Endodermal cell (in vitro differentiated cells): Measurements from ENCODE around the gene HMX1. TPM values are rescaled to one million over a fixed set of nuclear protein-coding genes. Genes with fewer than 3 reads are reported as not detected.

Source experiments
- DNase-seq: peaks from one replicate; pipeline ENCODE4 v3.0.0-alpha.2; 2017
- H3K27ac ChIP-seq: 2 replicates; pipeline ENCODE4 v1.5.1; 2013; ENCODE audit warnings: mild to moderate bottlenecking, low read depth, low read length, moderate library complexity
- H3K27me3 ChIP-seq: 2 replicates; pipeline ENCODE4 v1.6.1; 2013; ENCODE audit warnings: mild to moderate bottlenecking, low read length, moderate library complexity; ENCODE audit not compliant: insufficient read depth, control insufficient read depth, poor library complexity, severe bottlenecking
- H3K36me3 ChIP-seq: 2 replicates; pipeline ENCODE4 v1.7.0; 2013; ENCODE audit warnings: mild to moderate bottlenecking, low read length, moderate library complexity; ENCODE audit not compliant: control insufficient read depth, insufficient read depth
- H3K4me1 ChIP-seq: one replicate; pipeline ENCODE4 v1.7.0; 2013; ENCODE audit warnings: low read length; ENCODE audit not compliant: control insufficient read depth, insufficient read depth
- H3K4me3 ChIP-seq: 2 replicates; pipeline ENCODE4 v1.5.1; 2013; ENCODE audit warnings: mild to moderate bottlenecking, low read length, moderate library complexity
- H3K9ac ChIP-seq: 2 replicates; pipeline ENCODE4 v1.6.1; 2013; ENCODE audit warnings: mild to moderate bottlenecking, low read length, moderate library complexity; ENCODE audit not compliant: poor library complexity, severe bottlenecking; ENCODE audit errors: extremely low read depth
- H3K9me3 ChIP-seq: 2 replicates; pipeline ENCODE4 v1.6.1; 2013; ENCODE audit warnings: mild to moderate bottlenecking, low read length, moderate library complexity; ENCODE audit not compliant: control insufficient read depth
- H3K27ac Mint-ChIP-seq: 2 replicates; pipeline ENCODE4 v1.8.0; 2020; ENCODE audit warnings: mixed read lengths
- H3K27me3 Mint-ChIP-seq: 2 replicates; pipeline ENCODE4 v1.8.0; 2021; ENCODE audit warnings: mild to moderate bottlenecking, mixed read lengths; ENCODE audit not compliant: insufficient read depth
- H3K36me3 Mint-ChIP-seq: 2 replicates; pipeline ENCODE4 v1.8.0; 2020; ENCODE audit warnings: low read depth, mixed read lengths
- H3K4me1 Mint-ChIP-seq: 2 replicates; pipeline ENCODE4 v1.8.0; 2020; ENCODE audit warnings: mixed read lengths
- H3K4me3 Mint-ChIP-seq: 2 replicates; pipeline ENCODE4 v1.8.0; 2020; ENCODE audit warnings: mild to moderate bottlenecking, moderate library complexity, mixed read lengths
- H3K9me3 Mint-ChIP-seq: 2 replicates; pipeline ENCODE4 v1.8.0; 2020; ENCODE audit warnings: mild to moderate bottlenecking, mixed read lengths
- CTCF ChIP-seq: fragments of 200-600 bp; sonication (generic); conservative IDR thresholded peaks from 2 replicates; pipeline ENCODE4 v1.5.0; 2021; ENCODE audit warnings: antibody characterized with exemption, mild to moderate bottlenecking
- WGBS, 2 experiments: methylation state at CpG; one replicate each; pipeline versions ENCODE4 v1.1.5 to v1.1.7; 2013; ENCODE audit warnings: missing lambda C conversion rate in 2 of 2, mixed read lengths in 1 of 2; ENCODE audit not compliant: insufficient coverage in 1 of 2, insufficient read length in 1 of 2; 5-methylcytosine and 5-hydroxymethylcytosine counted together
- total RNA-seq, 2 donors: library from RNA; stranded (reverse); fragmentation: NEBNext Ultra II Directional in 1 of 2; extraction: Animal tissue kit (Norgen Biotek cat#: 25700) in 1 of 2; gene quantifications; 2 replicates in 1 of 2; 3 replicates in 1 of 2; pipeline ENCODE4 v1.2.1, GENCODE V29; 2021

HMX1 gene
- total RNA-seq, 2 donors from 2014 or later: 1.2 TPM; not detected in 1

GRCh38 chr4:8858701-8859210, 12.9 kb downstream of the HMX1 start:
- H3K9me3 ChIP-seq: no peaks in the 10 kb centered on the region
- Mint-ChIP-seq H3K9me3 (peaks cover 2% of the 10 kb centered on the region), H3K27me3 (peaks cover 94% of the 10 kb centered on the region), H3K4me1 (peaks cover 18% of the 10 kb centered on the region), H3K36me3 (no peaks in the 10 kb centered on the region), H3K4me3 (no peak overlapping the region), H3K27ac (no peak overlapping the region)
- H3K4me1 ChIP-seq: no peaks in the 10 kb centered on the region
- H3K4me3 ChIP-seq: no peak overlapping the region
- no peaks in the 10 kb centered on the region for H3K36me3 ChIP-seq
- DNase-seq: no peak
- peak; percentile 32 for TF ChIP-seq CTCF
- H3K27ac ChIP-seq: no peak overlapping the region
- WGBS, 2 experiments: 12 to 13% methylated on average over 6 to 17 of the region's 19 CpGs
- H3K9ac ChIP-seq: no peak overlapping the region
- H3K27me3 ChIP-seq: peaks cover 99% of the 10 kb centered on the region

GRCh38 chr4:8857766-8858700, 13.6 kb downstream of the HMX1 start:
- Mint-ChIP-seq H3K4me3 (peak overlapping the region; percentile 50), H3K27me3 (peaks cover 89% of the 10 kb centered on the region), H3K9me3 (peaks cover 5% of the 10 kb centered on the region), H3K4me1 (peaks cover 18% of the 10 kb centered on the region), H3K36me3 (no peaks in the 10 kb centered on the region), H3K27ac (no peak overlapping the region)
- no peak overlapping the region for H3K9ac ChIP-seq
- peak; percentile 75 for DNase-seq
- no peak for TF ChIP-seq CTCF
- H3K36me3 ChIP-seq: no peaks in the 10 kb centered on the region
- H3K27ac ChIP-seq: no peak overlapping the region
- no peaks in the 10 kb centered on the region for H3K4me1 ChIP-seq
- no peaks in the 10 kb centered on the region for H3K9me3 ChIP-seq
- H3K27me3 ChIP-seq: peaks cover 99% of the 10 kb centered on the region
- no peak overlapping the region for H3K4me3 ChIP-seq
- WGBS, 2 experiments: 2% methylated on average over 43 to 74 of the region's 74 CpGs

- DNase-seq: peak; percentile 74
- Histone ChIP-seq H3K9me3 (no peaks in the 10 kb centered on the region), H3K27me3 (peaks cover 98% of the 10 kb centered on the region), H3K27ac (no peak overlapping the region), H3K36me3 (no peaks in the 10 kb centered on the region), H3K9ac (no peak overlapping the region), H3K4me3 (no peak overlapping the region), H3K4me1 (no peaks in the 10 kb centered on the region)
- Mint-ChIP-seq H3K27me3 (peaks cover 85% of the 10 kb centered on the region), H3K4me3 (peak overlapping the region; percentile 50), H3K36me3 (no peaks in the 10 kb centered on the region), H3K9me3 (peaks cover 5% of the 10 kb centered on the region), H3K27ac (no peak overlapping the region), H3K4me1 (peaks cover 18% of the 10 kb centered on the region)
- WGBS, 2 experiments: 4 to 5% methylated on average over 16 to 51 of the region's 51 CpGs
- TF ChIP-seq CTCF: no peak
Observed at GRCh38 chr4:8856835-8857621, 14.6 kb downstream of the HMX1 start.
